ENCODE measurements around the gene H6PD.

H6PD gene

GRCh38 chr1:9193233-9193625 is 41.3 kb upstream of the H6PD start:
- TF ChIP-seq CTCF (IDR thresholded peaks at IDR 0.05; ENCODE audit: low read depth, low read length) = no peak
- no peak for DNase-seq (ENCODE audit: extremely low read depth, low read depth)

GRCh38 chr1:9194024-9194423 is 40.5 kb upstream of the H6PD start:
- no peak for DNase-seq (ENCODE audit: extremely low read depth, low read depth)

GRCh38 chr1:9195651-9196050 is 38.9 kb upstream of the H6PD start:
- no peak for DNase-seq (ENCODE audit: extremely low read depth, low read depth)
- no peak for TF ChIP-seq CTCF (IDR thresholded peaks at IDR 0.05; ENCODE audit: low read depth, low read length)

More at GRCh38 chr1:9194024-9194423, 40.5 kb upstream of the H6PD start:
- TF ChIP-seq CTCF (IDR thresholded peaks at IDR 0.05; ENCODE audit: low read depth, low read length) = no peak

- no peak for DNase-seq (ENCODE audit: extremely low read depth, low read depth)
- TF ChIP-seq CTCF (IDR thresholded peaks at IDR 0.05; ENCODE audit: low read depth, low read length) = peak; percentile 78
Observed at GRCh38 chr1:9196129-9197040, 38.2 kb upstream of the H6PD start.

GRCh38 chr1:9197186-9198099 is 37.1 kb upstream of the H6PD start:
- no peak for DNase-seq (ENCODE audit: extremely low read depth, low read depth)
- no peak for TF ChIP-seq CTCF (IDR thresholded peaks at IDR 0.05; ENCODE audit: low read depth, low read length)

GRCh38 chr1:9198538-9199361 is 35.8 kb upstream of the H6PD start:
- DNase-seq (ENCODE audit: extremely low read depth, low read depth) = no peak

More at GRCh38 chr1:9198538-9199361, 35.8 kb upstream of the H6PD start:
- peak; percentile 19 for TF ChIP-seq CTCF (IDR thresholded peaks at IDR 0.05; ENCODE audit: low read depth, low read length)

Measured in AG09319 (cell line).